Mucosa of rectum (tissue), 2 donors: ENCODE results near the gene NEDD8.
"Not testable (repeated sequence)": the region's sequence is repeated elsewhere in the genome, so short reads cannot be mapped to it uniquely, and the experiment has no call there.

Experiments used
- H3K27ac ChIP-seq, 2 donors: one replicate each; pipeline ENCODE4 v1.7.0; 2013; ENCODE audit warnings: inconsistent platforms in 2 of 2, low read depth in 2 of 2, low read length in 2 of 2
- H3K27me3 ChIP-seq, 2 donors: one replicate each; pipeline ENCODE4 v1.7.0; 2013; ENCODE audit warnings: low read length in 2 of 2; ENCODE audit not compliant: control insufficient read depth in 2 of 2, insufficient read depth in 2 of 2
- H3K36me3 ChIP-seq, 2 donors: one replicate each; pipeline ENCODE4 v1.7.0; 2013; ENCODE audit warnings: low read length in 2 of 2; ENCODE audit not compliant: control insufficient read depth in 2 of 2, insufficient read depth in 2 of 2
- H3K4me1 ChIP-seq, 2 donors: one replicate each; pipeline ENCODE4 v1.7.0; 2013; ENCODE audit warnings: low read length in 2 of 2, mild to moderate bottlenecking in 1 of 2; ENCODE audit not compliant: control insufficient read depth in 2 of 2, insufficient read depth in 2 of 2
- H3K4me3 ChIP-seq, 2 donors: one replicate each; pipeline ENCODE4 v1.7.0; 2013; ENCODE audit warnings: low read length in 2 of 2
- H3K9ac ChIP-seq, 2 donors: one replicate each; pipeline ENCODE4 v1.7.0; 2013; ENCODE audit warnings: low read length in 2 of 2, low read depth in 1 of 2, mild to moderate bottlenecking in 1 of 2
- H3K9me3 ChIP-seq, 2 donors: one replicate each; pipeline ENCODE4 v1.7.0; 2013; ENCODE audit warnings: low read length in 2 of 2; ENCODE audit not compliant: control insufficient read depth in 2 of 2
- donor health status: healthy.
- donor health status: Normal muscosa, but diverticular disease.

NEDD8 gene

GRCh38 chr14:24226473-24226872 lies 5.7 kb downstream of the NEDD8 start:
- no peaks in the 10 kb centered on the region for H3K9me3 ChIP-seq
- no peak overlapping the region for H3K4me3 ChIP-seq
- H3K36me3 ChIP-seq: peaks cover 0 to 10% of the 10 kb centered on the region in 2 donors
- H3K4me1 ChIP-seq: peaks cover 4 to 7% of the 10 kb centered on the region in 2 donors
- H3K27me3 ChIP-seq: no peaks in the 10 kb centered on the region
- no peak overlapping the region for H3K27ac ChIP-seq
- no peak overlapping the region for H3K9ac ChIP-seq

- Histone ChIP-seq H3K4me3 (no peak overlapping the region), H3K36me3 (peaks cover 0 to 10% of the 10 kb centered on the region in 2 donors), H3K9ac (no peak overlapping the region), H3K27ac (no peak overlapping the region), H3K9me3 (no peaks in the 10 kb centered on the region), H3K4me1 (no peaks in the 10 kb centered on the region), H3K27me3 (no peaks in the 10 kb centered on the region)
These were observed 7.5 kb downstream of the NEDD8 start for GRCh38 chr14:24224618-24225071.

- H3K27ac ChIP-seq, H3K4me1 ChIP-seq, H3K9ac ChIP-seq, H3K9me3 ChIP-seq, H3K4me3 ChIP-seq, H3K27me3 ChIP-seq: not testable (repeated sequence)
- H3K36me3 ChIP-seq: peaks cover 3 to 11% of the 10 kb centered on the region in 2 donors
These were observed 9.2 kb downstream of the NEDD8 start for GRCh38 chr14:24222987-24223386.

DNA sequence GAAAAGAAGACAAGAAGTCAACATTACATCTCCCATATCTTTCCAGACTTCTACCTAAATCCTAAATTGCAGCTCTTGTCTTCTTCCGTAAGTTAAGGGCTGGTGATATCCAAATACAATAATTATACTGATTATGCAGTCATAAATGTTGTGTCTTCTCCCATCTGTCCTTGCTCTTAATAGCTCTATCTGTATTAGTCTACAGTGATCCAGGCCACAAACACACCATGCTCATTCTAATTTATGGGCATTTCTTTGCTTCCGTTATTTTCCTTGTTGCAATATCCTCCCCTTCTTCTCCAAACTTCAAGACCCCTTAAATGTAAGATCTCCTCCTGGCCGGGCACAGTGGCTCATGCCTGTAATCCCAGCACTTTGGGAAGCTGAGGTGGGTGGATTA lies 12.6 kb downstream of the NEDD8 start:
- H3K27me3 ChIP-seq: no peaks in the 10 kb centered on the region
- H3K4me1 ChIP-seq: peaks cover 0 to 4% of the 10 kb centered on the region in 2 donors
- peaks cover 5 to 7% of the 10 kb centered on the region in 2 donors for H3K36me3 ChIP-seq
- no peak overlapping the region for H3K27ac ChIP-seq
- H3K9me3 ChIP-seq: no peaks in the 10 kb centered on the region
- H3K9ac ChIP-seq: no peak overlapping the region
- H3K4me3 ChIP-seq: no peak overlapping the region

DNA sequence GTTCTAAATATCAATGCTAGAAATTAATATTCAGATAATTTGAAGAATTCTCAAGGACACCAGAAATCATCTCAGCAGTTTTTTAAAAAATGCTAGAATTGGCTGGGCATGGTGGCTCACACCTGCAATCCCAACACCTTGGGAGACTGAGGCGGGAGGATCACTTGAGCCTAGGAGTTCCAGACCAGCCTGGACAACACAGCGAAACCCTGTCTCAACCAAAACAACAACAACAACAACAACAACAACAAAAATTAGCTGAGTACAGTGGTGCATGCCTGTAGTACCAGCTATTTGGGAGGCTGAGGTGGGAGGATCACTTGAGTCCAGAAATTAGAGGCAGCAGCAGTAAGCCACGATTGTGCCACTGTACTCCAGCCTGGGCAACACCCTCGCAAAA lies 13.1 kb downstream of the NEDD8 start:
- no peak overlapping the region for H3K9ac ChIP-seq
- H3K36me3 ChIP-seq: peaks cover 7 to 8% of the 10 kb centered on the region in 2 donors
- no peak overlapping the region for H3K27ac ChIP-seq
- H3K4me1 ChIP-seq: peaks cover 0 to 4% of the 10 kb centered on the region in 2 donors
- no peaks in the 10 kb centered on the region for H3K27me3 ChIP-seq
- no peaks in the 10 kb centered on the region for H3K9me3 ChIP-seq
- H3K4me3 ChIP-seq: no peak overlapping the region

DNA sequence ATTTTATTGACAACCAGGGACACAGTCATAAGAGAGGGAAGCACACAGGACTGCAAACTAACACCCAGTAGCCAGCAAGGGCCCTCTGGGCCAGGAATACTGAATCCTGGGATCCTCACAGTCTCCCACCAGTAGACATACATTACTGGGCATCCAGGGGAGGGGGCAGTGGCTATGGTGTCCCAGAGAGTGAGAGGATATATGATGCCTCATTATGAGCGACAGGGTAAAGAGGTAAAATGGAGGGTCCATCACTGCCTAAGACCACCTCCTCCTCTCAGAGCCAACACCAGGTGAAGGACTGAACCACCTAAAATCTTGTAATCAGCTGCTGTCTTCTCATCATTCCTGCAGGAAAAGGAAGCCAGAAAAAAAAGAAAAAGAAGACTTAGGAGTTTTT lies 15.3 kb downstream of the NEDD8 start:
- H3K9me3 ChIP-seq, H3K4me3 ChIP-seq, H3K36me3 ChIP-seq, H3K27me3 ChIP-seq, H3K9ac ChIP-seq, H3K27ac ChIP-seq: not testable (repeated sequence)
- H3K4me1 ChIP-seq: peaks cover 6 to 12% of the 10 kb centered on the region in 2 donors

DNA sequence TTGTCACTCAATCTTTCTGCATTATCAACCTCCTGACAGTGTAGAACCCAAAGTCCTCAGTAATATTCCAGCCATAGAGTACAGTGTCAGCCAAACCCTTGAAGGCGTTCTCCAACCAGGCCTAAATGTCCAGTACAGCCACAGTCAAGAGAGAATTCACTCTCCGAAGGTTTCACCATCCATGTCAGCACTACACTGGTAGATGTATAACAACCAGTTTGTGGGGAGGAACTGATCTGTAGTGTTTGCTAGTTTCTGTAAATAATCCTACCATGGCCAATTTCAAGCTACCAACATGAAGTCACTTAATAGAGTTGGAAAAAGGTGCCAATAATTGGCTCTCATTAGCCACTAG lies 15.8 kb downstream of the NEDD8 start:
- Histone ChIP-seq H3K27ac (peak overlapping the region in 1 of 2 donors; percentile 97), H3K4me1 (peaks cover 6 to 12% of the 10 kb centered on the region in 2 donors), H3K36me3 (peaks cover 10 to 11% of the 10 kb centered on the region in 2 donors), H3K4me3 (peak overlapping the region; percentile 84 to 99), H3K9me3 (no peaks in the 10 kb centered on the region), H3K27me3 (no peaks in the 10 kb centered on the region), H3K9ac (peak overlapping the region in 1 of 2 donors; percentile 78)

DNA sequence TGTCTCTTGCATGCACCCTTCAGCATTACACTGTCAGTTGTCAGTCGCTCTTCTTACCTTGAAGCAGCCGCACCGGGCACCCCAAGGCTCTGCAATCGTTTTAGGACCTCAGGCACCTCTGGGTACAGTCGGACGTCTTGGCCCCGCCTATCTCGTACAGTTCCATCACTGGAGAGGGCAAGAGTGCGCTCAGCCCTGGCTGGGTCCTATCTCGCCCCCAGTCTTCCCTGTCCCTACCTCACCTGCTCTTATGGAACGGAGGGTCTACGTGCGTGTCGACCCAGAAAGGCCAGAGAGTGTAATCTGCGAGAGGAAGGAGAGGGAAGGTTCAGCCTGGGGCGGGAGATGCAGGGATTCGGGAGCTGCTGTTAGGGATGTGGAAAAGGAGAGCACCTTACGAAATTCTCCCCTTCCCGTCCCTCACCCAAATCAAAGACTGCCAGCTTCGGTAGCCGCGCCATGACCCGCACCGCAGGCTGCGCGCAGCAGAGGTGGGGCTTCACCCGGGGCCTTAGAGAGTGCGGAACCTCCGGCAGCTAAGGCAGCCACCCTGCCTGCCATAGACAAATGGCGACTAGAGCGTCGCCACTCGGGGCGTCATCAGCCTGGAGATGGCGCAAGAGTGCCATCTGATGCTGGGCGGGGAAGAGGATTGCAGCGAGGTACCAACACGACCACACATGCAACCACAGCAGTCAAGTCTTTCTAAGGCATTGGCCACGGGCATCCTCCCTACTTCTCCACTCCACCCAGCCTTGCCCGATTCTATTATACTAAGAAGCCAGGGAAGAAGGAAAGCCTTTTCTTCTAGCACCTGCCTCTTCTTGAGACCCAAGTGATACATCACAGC lies 16.4 kb downstream of the NEDD8 start, which contains the start of gene MDP1:
Gene MDP1 (minus strand): TSS at position 572 of the 850 bp plus-strand sequence. CDS start 111 bp downstream, at position 461.
- H3K9ac ChIP-seq: peak within 1 kb of the TSS; percentile 78 to 96
- H3K4me1 ChIP-seq: peaks cover 6 to 12% of the 10 kb centered on the region in 2 donors
- peak within 1 kb of the TSS; percentile 84 to 99 for H3K4me3 ChIP-seq
- H3K27ac ChIP-seq: peak within 1 kb of the TSS; percentile 84 to 97
- no peaks in the 10 kb centered on the region for H3K27me3 ChIP-seq
- peaks cover 13% of the 10 kb centered on the region in 2 donors for H3K36me3 ChIP-seq
- H3K9me3 ChIP-seq: no peaks in the 10 kb centered on the region

DNA sequence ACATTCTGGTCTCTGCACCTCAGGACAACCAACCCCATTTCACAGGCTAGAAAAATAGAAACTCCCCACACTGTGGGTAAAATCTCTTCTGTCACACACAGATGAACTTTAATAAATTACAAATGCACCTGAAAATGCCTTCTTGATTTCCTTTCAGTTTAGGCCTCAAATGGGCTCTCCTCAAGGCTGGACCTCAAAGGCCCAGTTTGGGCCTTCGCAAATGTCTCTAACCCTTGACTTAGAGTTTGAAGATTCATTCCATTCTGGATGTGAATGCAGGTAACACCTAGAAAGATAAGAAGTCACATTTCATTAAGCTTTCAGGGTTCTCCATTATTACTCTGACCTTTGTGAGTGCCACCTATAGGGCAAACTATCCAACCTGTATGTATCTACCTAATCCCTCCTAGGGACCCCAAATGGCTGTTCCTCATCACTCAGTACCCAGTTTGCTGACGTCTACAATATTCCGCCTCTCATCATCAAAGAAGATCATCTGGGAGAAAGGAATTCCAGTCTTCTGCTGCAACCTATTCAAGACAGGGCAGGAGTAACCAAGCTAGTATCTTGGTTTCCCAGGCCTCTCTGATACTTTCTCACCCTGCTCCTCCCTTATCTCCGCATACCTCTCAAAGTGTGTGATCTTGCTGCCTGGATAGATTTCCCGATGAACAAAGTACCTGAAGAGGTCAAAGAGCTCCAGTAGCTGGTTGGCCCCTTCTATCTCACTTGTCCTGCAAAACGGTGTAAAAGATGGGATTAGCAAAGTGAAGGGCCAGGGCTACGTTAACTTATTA lies 18.1 kb downstream of the NEDD8 start:
- Histone ChIP-seq H3K27ac (peak overlapping the region; percentile 99), H3K9me3 (no peaks in the 10 kb centered on the region), H3K9ac (peak overlapping the region; percentile 95 to 98), H3K36me3 (peaks cover 30% of the 10 kb centered on the region in 2 donors), H3K4me1 (peaks cover 6 to 12% of the 10 kb centered on the region in 2 donors), H3K27me3 (no peaks in the 10 kb centered on the region), H3K4me3 (peak overlapping the region; percentile 82 to 91)
